PC-9 (cell line): ENCODE measurements around the gene CTAG1B. TPM values are rescaled to one million over a fixed set of nuclear protein-coding genes. Genes with fewer than 3 reads are reported as not detected.
"Not testable (repeated sequence)": the region's sequence is repeated elsewhere in the genome, so short reads cannot be mapped to it uniquely, and the experiment has no call there.

Experiments
- BruUV-seq: library from RNA; stranded (reverse); fragments of 400-500 nt; replicated peaks from 2 replicates; lab custom pipeline; 2021; lab: Mats Ljungman, UMichigan
- CTCF ChIA-PET: fragments of 300-600 bp; sonication (Branson Sonifier 250); formaldehyde crosslinking; loops from one replicate; lab custom pipeline; 2022; ENCODE audit warnings: antibody characterized with exemption; lab: Charles Lee
- POLR2A ChIA-PET: fragments of 300-600 bp; sonication (Branson Sonifier 250); formaldehyde crosslinking; loops from one replicate; lab custom pipeline; 2022; ENCODE audit warnings: antibody characterized with exemption; ENCODE audit not compliant: unreplicated experiment; lab: Charles Lee
- DNase-seq, 2 experiments: peaks; one replicate each; pipeline versions ENCODE4 v3.0.0 to v3.0.0-alpha.2; 2015 to 2022; ENCODE audit warnings: mixed read lengths in 1 of 2
- H2AFZ ChIP-seq: fragments of 200-600 bp; sonication (generic); 2 replicates; pipeline ENCODE4 v1.8.1; 2017; ENCODE audit warnings: antibody characterized with exemption
- H3F3A ChIP-seq: fragments of 200-600 bp; sonication (generic); 2 replicates; pipeline ENCODE4 v1.8.1; 2017; ENCODE audit warnings: antibody characterized with exemption, mild to moderate bottlenecking, low read depth; ENCODE audit not compliant: insufficient read depth
- H3K27ac ChIP-seq: fragments of 200-600 bp; sonication (generic); 2 replicates; pipeline ENCODE4 v1.6.1; 2016; ENCODE audit warnings: mixed run types
- H3K27me3 ChIP-seq: fragments of 200-600 bp; sonication (generic); 2 replicates; pipeline ENCODE4 v1.6.1; 2016; ENCODE audit warnings: low read depth, mixed run types; ENCODE audit not compliant: insufficient read depth
- H3K36me3 ChIP-seq: fragments of 200-600 bp; sonication (generic); 2 replicates; pipeline ENCODE4 v1.6.1; 2016; ENCODE audit warnings: low read depth, mixed run types
- H3K4me1 ChIP-seq: fragments of 200-600 bp; sonication (generic); replicated peaks from 2 replicates; pipeline ENCODE4 v1.6.1; 2016; ENCODE audit warnings: mixed run types; ENCODE audit not compliant: insufficient read depth
- H3K4me2 ChIP-seq: fragments of 200-600 bp; sonication (generic); 2 replicates; pipeline ENCODE4 v1.6.1; 2017; ENCODE audit warnings: mixed run types
- H3K4me3 ChIP-seq: fragments of 200-600 bp; sonication (generic); 2 replicates; pipeline ENCODE4 v1.6.1; 2016; ENCODE audit warnings: mixed run types
- H3K79me2 ChIP-seq: fragments of 200-600 bp; sonication (generic); 2 replicates; pipeline ENCODE4 v1.6.1; 2017; ENCODE audit warnings: low read depth, mixed run types
- H3K9me2 ChIP-seq: fragments of 200-600 bp; sonication (generic); 2 replicates; pipeline ENCODE4 v1.8.1; 2017; ENCODE audit warnings: mild to moderate bottlenecking; ENCODE audit not compliant: insufficient read depth
- H3K9me3 ChIP-seq: fragments of 200-600 bp; sonication (generic); 2 replicates; pipeline ENCODE4 v1.8.1; 2016; ENCODE audit warnings: low read depth; ENCODE audit not compliant: insufficient read depth
- H4K20me1 ChIP-seq: fragments of 200-600 bp; sonication (generic); 2 replicates; pipeline ENCODE4 v1.8.1; 2017; ENCODE audit not compliant: insufficient read depth
- EZH2 ChIP-seq: fragments of 200-600 bp; sonication (generic); IDR thresholded peaks from 2 replicates; pipeline ENCODE4 v1.8.0; 2017; ENCODE audit warnings: antibody characterized with exemption, low read depth
- intact Hi-C: fragments of 100-400 bp; cut with micrococcal nuclease; formaldehyde crosslinking; loops from one replicate; pipeline ENCODE4 v1.10.0; 2022; ENCODE audit not compliant: unreplicated experiment
- total RNA-seq: library from RNA; stranded (reverse); gene quantifications from 2 replicates; pipeline ENCODE4 v1.2.3, GENCODE V29; 2021
- TF ChIP-seq, protein P1 (sequence below): fragments of 200-600 bp; sonication (generic); conservative IDR thresholded peaks from 2 replicates; pipeline ENCODE4 v1.6.1; 2017; ENCODE audit warnings: mixed run types, antibody characterized with exemption, mild to moderate bottlenecking, moderate library complexity

Gene CTAG1B
- total RNA-seq, 1 experiment from 2014 or later = not detected

DNA sequence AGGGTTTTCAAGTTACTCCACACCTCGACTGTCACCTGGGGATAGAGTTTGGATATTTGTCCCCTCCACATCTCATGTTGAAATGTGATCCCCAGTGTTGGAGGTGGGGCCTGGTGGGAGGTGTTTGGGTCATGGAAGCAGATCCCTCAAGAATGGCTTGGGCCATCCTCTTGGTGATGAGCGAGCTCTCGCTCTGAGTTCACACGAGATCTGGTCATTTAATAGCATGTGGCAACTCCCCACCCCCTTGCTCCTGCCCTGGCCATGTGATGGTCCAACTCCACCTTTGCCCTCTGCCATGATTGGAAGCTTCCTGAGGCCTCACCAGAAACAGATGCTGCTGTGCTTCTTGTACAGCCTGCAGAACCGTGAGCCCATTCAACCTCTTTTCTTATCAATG is 25.9 kb downstream of the CTAG1B start:
- no peaks in the 10 kb centered on the region; the same call in 1 of the 2 replicates for H3K9me3 ChIP-seq
- intact Hi-C loops = no loop called here
- no peaks in the 10 kb centered on the region for H3K79me2 ChIP-seq
- POLR2A ChIA-PET = no interaction called here
- no peaks in the 10 kb centered on the region for H4K20me1 ChIP-seq
- CTCF ChIA-PET = no interaction called here
- peaks cover 38% of the 10 kb centered on the region for H3F3A ChIP-seq
- no TSS peak for BruUV-seq
- no peaks in the 10 kb centered on the region for H3K27me3 ChIP-seq
- no peak overlapping the region for H2AFZ ChIP-seq
- no peak overlapping the region for H3K27ac ChIP-seq
- H3K36me3 ChIP-seq = no peaks in the 10 kb centered on the region
- H3K4me2 ChIP-seq = no peak overlapping the region
- no peaks in the 10 kb centered on the region for H3K9me2 ChIP-seq
- TF ChIP-seq, protein P1, sequence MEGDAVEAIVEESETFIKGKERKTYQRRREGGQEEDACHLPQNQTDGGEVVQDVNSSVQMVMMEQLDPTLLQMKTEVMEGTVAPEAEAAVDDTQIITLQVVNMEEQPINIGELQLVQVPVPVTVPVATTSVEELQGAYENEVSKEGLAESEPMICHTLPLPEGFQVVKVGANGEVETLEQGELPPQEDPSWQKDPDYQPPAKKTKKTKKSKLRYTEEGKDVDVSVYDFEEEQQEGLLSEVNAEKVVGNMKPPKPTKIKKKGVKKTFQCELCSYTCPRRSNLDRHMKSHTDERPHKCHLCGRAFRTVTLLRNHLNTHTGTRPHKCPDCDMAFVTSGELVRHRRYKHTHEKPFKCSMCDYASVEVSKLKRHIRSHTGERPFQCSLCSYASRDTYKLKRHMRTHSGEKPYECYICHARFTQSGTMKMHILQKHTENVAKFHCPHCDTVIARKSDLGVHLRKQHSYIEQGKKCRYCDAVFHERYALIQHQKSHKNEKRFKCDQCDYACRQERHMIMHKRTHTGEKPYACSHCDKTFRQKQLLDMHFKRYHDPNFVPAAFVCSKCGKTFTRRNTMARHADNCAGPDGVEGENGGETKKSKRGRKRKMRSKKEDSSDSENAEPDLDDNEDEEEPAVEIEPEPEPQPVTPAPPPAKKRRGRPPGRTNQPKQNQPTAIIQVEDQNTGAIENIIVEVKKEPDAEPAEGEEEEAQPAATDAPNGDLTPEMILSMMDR = no peak
- TF ChIP-seq EZH2 = no peak
- no peak overlapping the region for H3K4me3 ChIP-seq
- H3K4me1 ChIP-seq = peaks cover 39% of the 10 kb centered on the region
- no peak for DNase-seq

GRCh38 chrX:154592505-154592904 is 26.6 kb downstream of the CTAG1B start:
- POLR2A ChIA-PET = no interaction called here
- intact Hi-C loops = no loop called here
- no peak for DNase-seq
- Histone ChIP-seq H3F3A (peaks cover 33% of the 10 kb centered on the region), H4K20me1 (no peaks in the 10 kb centered on the region), H3K4me2 (no peak overlapping the region), H3K4me3 (no peak overlapping the region), H3K27me3 (no peaks in the 10 kb centered on the region), H3K4me1 (peaks cover 32% of the 10 kb centered on the region), H3K9me2 (no peaks in the 10 kb centered on the region), H3K9me3 (no peaks in the 10 kb centered on the region), H3K79me2 (no peaks in the 10 kb centered on the region), H3K36me3 (no peaks in the 10 kb centered on the region), H3K27ac (no peak overlapping the region), H2AFZ (no peak overlapping the region)
- CTCF ChIA-PET = interaction anchor here (0.6 kb wide), 1 partner anchor 183 kb away, joined by 6 read pairs; no protein-coding TSS in a partner anchor
- BruUV-seq = no TSS peak
- TF ChIP-seq, protein P1 = no peak
- TF ChIP-seq EZH2 = no peak

DNA sequence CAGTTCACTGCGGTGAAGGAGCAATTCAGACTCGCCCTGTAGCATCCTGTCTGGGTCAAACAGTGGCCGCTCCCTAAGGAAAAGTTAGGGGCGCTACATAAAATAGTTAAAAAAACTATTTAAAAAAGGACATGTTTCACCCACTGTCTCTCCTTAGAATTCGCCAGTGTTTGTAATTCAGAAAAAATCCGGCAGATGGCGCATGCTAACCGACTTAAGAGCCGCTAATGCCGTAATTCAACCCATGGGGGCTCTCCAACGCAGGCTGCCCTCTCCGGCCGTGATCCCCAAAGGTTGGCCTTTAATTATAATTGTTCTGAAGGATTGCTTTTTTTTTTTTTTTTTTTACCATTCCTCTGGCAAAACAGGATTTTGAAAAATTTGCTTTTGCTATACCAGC is 28.7 kb downstream of the CTAG1B start:
- H3K4me2 ChIP-seq, H3K79me2 ChIP-seq, H3K27me3 ChIP-seq, H3K4me3 ChIP-seq, POLR2A ChIA-PET, intact Hi-C loops, H3K9me3 ChIP-seq, H2AFZ ChIP-seq, BruUV-seq, H3K9me2 ChIP-seq, CTCF ChIA-PET, DNase-seq, H3K27ac ChIP-seq, H4K20me1 ChIP-seq, H3K36me3 ChIP-seq: not testable (repeated sequence)
- Histone ChIP-seq H3K4me1 (peaks cover 15% of the 10 kb centered on the region), H3F3A (peaks cover 17% of the 10 kb centered on the region)

DNA sequence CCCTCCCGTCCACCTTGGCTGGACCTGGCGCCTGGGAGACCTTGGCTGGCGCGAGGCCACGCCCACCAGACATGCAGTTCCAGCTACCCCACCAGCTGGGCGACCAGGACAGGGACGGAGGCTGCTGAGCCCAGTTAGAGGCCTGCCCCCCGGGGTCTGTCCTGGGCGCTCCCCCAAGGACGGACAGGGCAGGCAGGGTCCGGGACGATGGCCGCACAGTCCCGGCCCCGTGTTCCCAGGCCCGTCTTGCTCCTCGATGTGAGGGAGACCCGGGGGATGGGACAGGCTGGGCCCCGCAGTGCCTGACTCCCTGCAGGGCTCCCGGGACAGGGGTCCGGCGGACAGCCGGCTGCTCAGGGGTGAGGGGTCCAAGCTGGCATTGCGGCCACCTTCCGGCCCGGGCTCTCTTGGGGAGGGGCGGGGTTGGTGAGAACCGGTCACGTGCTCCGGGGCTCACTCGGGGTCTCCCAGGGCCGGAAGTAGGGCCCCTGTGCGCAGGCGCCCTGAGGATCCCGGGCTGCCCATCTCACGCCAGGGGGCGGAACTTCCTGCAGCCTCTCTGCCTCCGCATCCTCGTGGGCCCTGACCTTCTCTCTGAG is 34.4 kb downstream of the CTAG1B start, which contains the start of gene CTAG1A:
TSS of gene CTAG1A (plus strand) at position 549 of the 599 bp plus-strand sequence. CDS start 74 bp downstream, outside the sequence.
- H3K9me2 ChIP-seq, H3K79me2 ChIP-seq, H2AFZ ChIP-seq, DNase-seq, H3F3A ChIP-seq, H3K36me3 ChIP-seq, POLR2A ChIA-PET, H3K4me2 ChIP-seq, CTCF ChIA-PET, intact Hi-C loops, H3K4me1 ChIP-seq, H3K27me3 ChIP-seq, H3K9me3 ChIP-seq, BruUV-seq, H3K27ac ChIP-seq, H4K20me1 ChIP-seq, H3K4me3 ChIP-seq: not testable (repeated sequence)

DNA sequence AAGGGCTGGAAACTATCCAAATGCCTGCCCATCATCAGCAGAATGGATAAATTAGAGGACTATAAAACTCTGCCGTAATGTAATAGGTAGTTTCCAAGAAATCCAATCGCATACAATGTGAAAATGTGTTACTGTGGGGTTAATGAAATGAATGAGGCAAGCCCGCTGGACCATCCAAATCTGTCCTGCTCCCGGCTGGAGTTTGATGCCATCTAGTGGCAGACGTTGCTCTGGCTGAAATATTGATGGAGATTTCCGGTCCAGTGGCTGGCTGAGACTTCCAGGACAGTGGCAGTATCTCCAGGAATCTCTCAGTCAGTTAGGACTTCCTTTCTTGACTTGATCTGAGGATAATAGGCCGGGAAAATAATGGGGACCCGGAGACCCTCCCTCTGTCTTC is 36.1 kb downstream of the CTAG1B start:
- H3K79me2 ChIP-seq, H3K4me1 ChIP-seq, H3K9me3 ChIP-seq, H3K27ac ChIP-seq, H2AFZ ChIP-seq, H3K9me2 ChIP-seq, BruUV-seq, CTCF ChIA-PET, H3K27me3 ChIP-seq, H3K4me2 ChIP-seq, H3K4me3 ChIP-seq, POLR2A ChIA-PET, H3K36me3 ChIP-seq, H4K20me1 ChIP-seq, H3F3A ChIP-seq, intact Hi-C loops, DNase-seq: not testable (repeated sequence)

GRCh38 chrX:154575076-154575475 is 44.0 kb downstream of the CTAG1B start:
- H2AFZ ChIP-seq, H4K20me1 ChIP-seq, H3K4me3 ChIP-seq, H3K9me3 ChIP-seq, H3K79me2 ChIP-seq, H3F3A ChIP-seq, H3K9me2 ChIP-seq, POLR2A ChIA-PET, H3K4me1 ChIP-seq, H3K27me3 ChIP-seq, DNase-seq, CTCF ChIA-PET, intact Hi-C loops, BruUV-seq, H3K36me3 ChIP-seq, H3K27ac ChIP-seq, H3K4me2 ChIP-seq: not testable (repeated sequence)
